Uterus (tissue), 4 donors: Measurements from ENCODE around the gene NCAPG2. TPM values are rescaled to one million over a fixed set of nuclear protein-coding genes. Genes with fewer than 3 reads are reported as not detected.
A peak's percentile ranks its signal among the peaks of the same experiment; 100 is the strongest.

Source experiments
- DNase-seq, 2 donors: peaks; one replicate each; pipeline ENCODE4 v3.0.0-alpha.2; 2019 to 2020
- H3K27ac ChIP-seq, 2 donors: fragments of 200-600 bp; sonication (generic); 1 replicate in 1 of 2; 2 replicates in 1 of 2; pipeline ENCODE4 v1.5.1; 2016 to 2018
- H3K27me3 ChIP-seq, 2 donors: fragments of 200-600 bp; sonication (generic); one replicate each; pipeline ENCODE4 v1.5.1; 2018 to 2019; ENCODE audit warnings: control low read depth in 1 of 2
- H3K36me3 ChIP-seq, 2 donors: fragments of 200-600 bp; sonication (generic); one replicate each; pipeline ENCODE4 v1.5.1; 2019; ENCODE audit warnings: control low read depth in 1 of 2
- H3K4me1 ChIP-seq, 2 donors: fragments of 200-600 bp; sonication (generic); one replicate each; pipeline ENCODE4 v1.5.1; 2018 to 2019; ENCODE audit warnings: control low read depth in 1 of 2
- H3K4me3 ChIP-seq, 2 donors: fragments of 200-600 bp; sonication (generic); 1 replicate in 1 of 2; 2 replicates in 1 of 2; pipeline ENCODE4 v1.5.1; 2018 to 2019; ENCODE audit warnings: mild to moderate bottlenecking in 1 of 2
- H3K9me3 ChIP-seq, 2 donors: fragments of 200-600 bp; sonication (generic); one replicate each; pipeline ENCODE4 v1.5.1; 2019; ENCODE audit warnings: control low read depth in 1 of 2
- CTCF ChIP-seq, 4 experiments: fragments of 200-600 bp in 2 of 4; fragments of 450-650 bp in 2 of 4; sonication (generic) in 2 of 4; IDR thresholded peaks; one replicate each; pipeline ENCODE4 v1.5.1; 2016 to 2019; ENCODE audit warnings: antibody characterized with exemption in 4 of 4, mild to moderate bottlenecking in 2 of 4, moderate library complexity in 1 of 4
- POLR2A ChIP-seq, 2 donors: fragments of 450-650 bp; IDR thresholded peaks; one replicate each; pipeline ENCODE4 v1.6.1; 2016; ENCODE audit warnings: antibody characterized with exemption in 2 of 2, mild to moderate bottlenecking in 1 of 2, moderate library complexity in 1 of 2
- intact Hi-C: fragments of 100-400 bp; cut with DNase I; formaldehyde crosslinking; loops from one replicate; pipeline ENCODE4 v1.15.1; 2023; ENCODE audit warnings: low total_unique reads
- total RNA-seq, 4 donors: library from RNA; depleted of rRNA in 3 of 4; stranded (reverse); fragments of >200 nt in 3 of 4; gene quantifications; one replicate each; pipeline versions ENCODE4 v1.1.0 to v1.2.4, GENCODE V29; 2014 to 2023
- donor health status: DM: yes; HTN: yes; CAD: no.

The NCAPG2 gene
- total RNA-seq, 4 donors from 2014 or later, result 0.51 to 36.0 (median 7.8) TPM

GRCh38 chr7:158606129-158606528, 98.5 kb downstream of the NCAPG2 start:
- TF ChIP-seq CTCF (IDR thresholded peaks at IDR 0.05) (no peak), POLR2A (IDR thresholded peaks at IDR 0.05) (no peak)
- Histone ChIP-seq H3K36me3 (no peaks in the 10 kb centered on the region), H3K27ac (peak overlapping the region in 1 of 2 donors; percentile 6), H3K4me3 (no peak overlapping the region), H3K4me1 (no peaks in the 10 kb centered on the region), H3K27me3 (no peaks in the 10 kb centered on the region), H3K9me3 (no peaks in the 10 kb centered on the region)
- intact Hi-C loops, result no loop called here
- DNase-seq, result no peak

DNA sequence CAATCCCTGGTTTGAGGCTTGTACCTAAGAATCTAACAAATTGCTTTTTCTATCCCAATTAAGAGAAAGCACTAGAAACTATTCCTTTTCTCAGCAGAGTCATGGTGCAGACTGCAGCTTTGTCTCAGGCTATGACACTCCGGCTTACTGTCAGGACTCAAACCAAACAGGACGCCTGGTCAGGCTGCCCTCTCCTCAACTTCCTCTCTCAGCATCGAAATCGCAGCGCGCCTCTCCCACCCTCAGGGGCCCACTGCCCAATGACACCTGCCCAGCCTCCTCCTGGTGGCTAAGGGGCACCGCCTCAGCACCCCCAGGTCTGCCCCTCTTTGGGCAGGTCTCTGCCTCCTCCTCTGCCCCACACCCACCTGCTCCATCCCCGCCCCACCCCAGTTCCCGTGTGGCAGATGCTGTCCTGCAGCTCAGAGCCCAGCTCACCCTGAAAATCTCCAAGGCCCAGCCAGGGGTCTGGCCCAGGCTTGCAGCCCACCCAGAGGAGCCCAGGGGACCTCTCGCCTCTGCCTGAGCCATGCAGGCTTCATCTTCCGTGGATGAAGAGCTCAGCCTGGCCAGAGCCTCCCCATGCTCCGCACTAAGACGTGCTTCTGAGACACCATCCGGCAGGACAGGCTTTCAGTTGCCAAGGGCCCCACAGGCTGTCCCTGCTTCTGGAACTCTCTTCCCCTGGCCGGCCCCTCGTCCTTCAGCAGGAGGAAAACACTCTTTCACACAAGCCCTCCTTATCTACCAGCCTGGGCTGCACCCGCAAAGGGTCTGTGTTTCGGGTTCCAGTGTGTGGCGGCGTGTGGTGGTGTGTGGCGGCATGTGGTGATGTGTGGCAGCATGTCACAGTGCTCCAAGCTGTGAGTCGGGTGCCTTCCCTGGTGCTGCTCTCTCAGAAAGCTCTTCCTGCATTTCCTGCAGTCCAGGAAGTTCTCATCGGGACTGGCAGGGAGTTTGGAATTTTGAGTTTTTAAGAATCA, 100.5 kb downstream of the NCAPG2 start:
- no peaks in the 10 kb centered on the region for H3K27me3 ChIP-seq
- no peak for DNase-seq
- TF ChIP-seq CTCF (IDR thresholded peaks at IDR 0.05), result no peak
- intact Hi-C loops, result no loop called here
- H3K9me3 ChIP-seq, result no peaks in the 10 kb centered on the region
- no peaks in the 10 kb centered on the region for H3K36me3 ChIP-seq
- H3K27ac ChIP-seq, result no peak overlapping the region
- H3K4me3 ChIP-seq, result no peak overlapping the region
- no peaks in the 10 kb centered on the region for H3K4me1 ChIP-seq

DNA sequence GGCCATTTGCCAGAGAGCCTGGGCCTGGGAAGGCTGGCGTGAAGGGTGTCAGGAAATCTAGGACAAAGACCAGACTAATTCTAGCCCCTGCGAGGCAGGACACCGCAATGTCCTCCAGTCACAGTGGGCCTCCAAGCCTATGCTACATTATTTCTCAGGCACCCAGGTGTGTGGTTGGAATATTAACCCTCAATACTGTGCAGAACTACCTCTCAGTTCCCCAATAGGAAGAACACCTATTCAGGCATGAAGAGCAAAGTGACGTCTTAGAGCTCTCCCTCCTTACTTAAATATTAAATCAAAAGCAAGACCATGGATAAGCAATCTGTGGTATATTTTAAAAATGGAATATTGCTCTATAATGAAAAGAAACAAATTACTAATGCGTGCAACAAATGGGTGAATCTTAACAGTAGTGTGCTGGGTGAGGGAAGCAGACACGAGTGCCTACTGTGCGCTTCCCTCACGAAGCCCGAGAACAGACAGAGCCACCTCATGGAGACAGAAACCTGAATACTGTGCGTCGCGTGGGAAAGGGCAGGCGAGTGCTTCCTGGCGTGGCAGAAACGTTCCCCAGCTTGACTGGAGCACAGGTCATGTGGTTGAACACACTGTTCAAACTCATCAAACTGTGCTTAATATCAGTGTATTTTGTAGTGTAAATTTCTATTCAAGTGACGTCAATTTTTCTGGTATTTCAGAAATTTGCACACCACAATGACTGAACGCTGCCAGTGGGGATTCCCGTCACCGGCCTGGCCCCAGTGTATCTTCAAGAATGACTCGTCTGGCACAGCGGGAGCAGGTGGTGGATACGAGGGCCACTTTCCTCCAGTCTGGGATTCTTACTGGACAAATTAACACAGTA, 101.5 kb downstream of the NCAPG2 start:
- Histone ChIP-seq H3K27me3 (no peaks in the 10 kb centered on the region), H3K4me3 (no peak overlapping the region), H3K27ac (no peak overlapping the region), H3K36me3 (no peaks in the 10 kb centered on the region), H3K9me3 (no peaks in the 10 kb centered on the region), H3K4me1 (no peaks in the 10 kb centered on the region)
- TF ChIP-seq CTCF (IDR thresholded peaks at IDR 0.05), result no peak
- TF ChIP-seq POLR2A (IDR thresholded peaks at IDR 0.05), result no peak
- intact Hi-C loops, result no loop called here
- DNase-seq, result no peak

DNA sequence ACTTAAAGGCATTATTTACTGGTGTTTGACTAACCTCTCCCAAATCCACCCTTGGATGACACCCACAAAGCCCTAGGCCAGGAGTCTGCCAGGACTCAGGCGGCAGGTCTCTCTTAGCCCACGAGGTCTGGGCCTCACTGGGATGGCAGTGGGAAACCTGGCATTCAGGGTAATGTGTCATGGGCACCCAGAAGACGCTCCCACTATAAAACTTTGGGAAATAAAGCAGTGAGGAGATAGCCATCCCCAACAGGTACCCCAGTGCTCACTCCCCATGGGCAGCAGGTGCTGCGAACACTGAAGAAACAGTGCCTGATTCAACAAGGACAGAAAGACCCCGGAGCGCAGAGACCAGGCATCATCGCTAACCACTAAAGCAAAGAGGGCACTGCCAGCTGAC, 102.6 kb downstream of the NCAPG2 start:
- Histone ChIP-seq H3K27ac (no peak overlapping the region), H3K9me3 (no peaks in the 10 kb centered on the region), H3K4me1 (no peaks in the 10 kb centered on the region), H3K36me3 (no peaks in the 10 kb centered on the region), H3K27me3 (no peaks in the 10 kb centered on the region), H3K4me3 (no peak overlapping the region)
- TF ChIP-seq POLR2A (IDR thresholded peaks at IDR 0.05) (no peak), CTCF (IDR thresholded peaks at IDR 0.05) (no peak)
- DNase-seq, result no peak
- intact Hi-C loops, result no loop called here

DNA sequence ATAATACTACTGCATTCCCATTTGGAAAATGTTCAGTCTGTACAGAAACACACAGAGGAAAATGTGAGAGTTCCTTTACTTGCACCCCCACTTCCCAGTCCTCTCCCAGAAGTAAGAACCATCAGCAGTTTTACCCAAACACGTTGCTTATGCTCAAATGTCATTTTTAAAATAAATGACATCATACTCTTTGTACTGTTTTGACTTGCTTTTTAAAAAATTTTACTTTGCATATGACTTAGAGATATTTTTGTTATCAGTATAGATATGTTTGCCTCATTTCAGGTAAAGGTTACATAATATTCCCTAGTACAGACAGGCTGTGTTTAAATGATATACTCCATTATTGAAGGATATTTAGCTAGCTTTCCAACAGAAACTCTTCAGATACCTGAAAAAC, 103.5 kb downstream of the NCAPG2 start:
- H3K4me3 ChIP-seq, result no peak overlapping the region
- H3K27ac ChIP-seq, result no peak overlapping the region
- TF ChIP-seq POLR2A (IDR thresholded peaks at IDR 0.05) (no peak), CTCF (IDR thresholded peaks at IDR 0.05) (no peak)
- no peaks in the 10 kb centered on the region for H3K4me1 ChIP-seq
- no peak for DNase-seq
- intact Hi-C loops, result no loop called here
- H3K9me3 ChIP-seq, result no peaks in the 10 kb centered on the region
- H3K36me3 ChIP-seq, result no peaks in the 10 kb centered on the region
- no peaks in the 10 kb centered on the region for H3K27me3 ChIP-seq
